Neuronal stem cell (in vitro differentiated cells): ENCODE measurements around the gene CHST7.

Experiments
- DNase-seq: peaks from one replicate; pipeline ENCODE4 v3.0.0-alpha.2; 2013; ENCODE audit warnings: low spot score
- H2AFZ ChIP-seq: one replicate; pipeline ENCODE4 v1.6.1; 2013; ENCODE audit warnings: mild to moderate bottlenecking, low read length, inconsistent platforms
- H2AK5ac ChIP-seq: 2 replicates; pipeline ENCODE4 v1.6.1; 2013; ENCODE audit warnings: low read depth, mild to moderate bottlenecking, inconsistent platforms, low read length, moderate library complexity, mixed read lengths
- H2BK120ac ChIP-seq: 2 replicates; pipeline ENCODE4 v1.6.1; 2013; ENCODE audit warnings: low read depth, mild to moderate bottlenecking, inconsistent platforms, low read length, moderate library complexity, mixed read lengths
- H2BK12ac ChIP-seq: one replicate; pipeline ENCODE4 v1.6.1; 2013; ENCODE audit warnings: low read length, inconsistent platforms
- H2BK15ac ChIP-seq: 2 replicates; pipeline ENCODE4 v1.6.1; 2013; ENCODE audit warnings: mild to moderate bottlenecking, low read length, inconsistent platforms, mixed read lengths
- H2BK5ac ChIP-seq: one replicate; pipeline ENCODE4 v1.6.1; 2013; ENCODE audit warnings: inconsistent platforms, mild to moderate bottlenecking, low read length, moderate library complexity
- H3K14ac ChIP-seq: one replicate; pipeline ENCODE4 v1.6.1; 2013; ENCODE audit warnings: low read length, inconsistent platforms
- H3K18ac ChIP-seq: 2 replicates; pipeline ENCODE4 v1.6.1; 2013; ENCODE audit warnings: low read length, inconsistent platforms
- H3K23ac ChIP-seq: 2 replicates; pipeline ENCODE4 v1.6.1; 2013; ENCODE audit warnings: low read depth, mild to moderate bottlenecking, mixed read lengths, low read length, inconsistent platforms; ENCODE audit not compliant: poor library complexity
- H3K27ac ChIP-seq: replicated peaks from 3 replicates; pipeline ENCODE4 v1.5.1; 2013; ENCODE audit warnings: low read length, inconsistent platforms
- H3K27me3 ChIP-seq, 3 experiments: 2 replicates each; pipeline ENCODE4 v1.6.1; 2013; ENCODE audit warnings: low read length in 3 of 3, mild to moderate bottlenecking in 2 of 3, inconsistent platforms in 1 of 3, low read depth in 1 of 3, mixed read lengths in 1 of 3, moderate library complexity in 1 of 3; ENCODE audit not compliant: control insufficient read depth in 3 of 3, insufficient read depth in 3 of 3
- H3K36me3 ChIP-seq, 2 donors: replicated peaks in 1 of 2; 2 replicates each; pipeline ENCODE4 v1.6.1; 2013; ENCODE audit warnings: low read length in 2 of 2; ENCODE audit not compliant: control insufficient read depth in 2 of 2, insufficient read depth in 2 of 2
- H3K4ac ChIP-seq: 2 replicates; pipeline ENCODE4 v1.6.1; 2013; ENCODE audit warnings: inconsistent platforms, mild to moderate bottlenecking, low read length, moderate library complexity
- H3K4me1 ChIP-seq, 2 donors: 1 replicate in 1 of 2; 2 replicates in 1 of 2; pipeline ENCODE4 v1.6.1; 2013; ENCODE audit warnings: low read length in 2 of 2, low read depth in 1 of 2; ENCODE audit not compliant: control insufficient read depth in 2 of 2, insufficient read depth in 1 of 2
- H3K4me2 ChIP-seq: one replicate; pipeline ENCODE4 v1.6.1; 2013; ENCODE audit warnings: mild to moderate bottlenecking, low read length, inconsistent platforms; ENCODE audit not compliant: insufficient read depth, poor library complexity, severe bottlenecking
- H3K4me3 ChIP-seq, 2 donors: 2 replicates each; pipeline ENCODE4 v1.5.1; 2013; ENCODE audit warnings: low read length in 2 of 2, mild to moderate bottlenecking in 2 of 2, inconsistent platforms in 1 of 2, moderate library complexity in 1 of 2
- H3K79me1 ChIP-seq: one replicate; pipeline ENCODE4 v1.6.1; 2013; ENCODE audit warnings: low read depth, mild to moderate bottlenecking, inconsistent platforms, low read length, moderate library complexity
- H3K9ac ChIP-seq: one replicate; pipeline ENCODE4 v1.6.1; 2013; ENCODE audit warnings: mild to moderate bottlenecking, low read depth, low read length, inconsistent platforms; ENCODE audit not compliant: poor library complexity
- H3K9me3 ChIP-seq, 2 donors: replicated peaks in 1 of 2; 2 replicates each; pipeline versions ENCODE3 to v1.6.1; 2013; ENCODE audit warnings: low read length in 2 of 2, mild to moderate bottlenecking in 2 of 2, inconsistent platforms in 1 of 2, low read depth in 1 of 2, mixed read lengths in 1 of 2, moderate library complexity in 1 of 2; ENCODE audit not compliant: control insufficient read depth in 2 of 2, insufficient read depth in 1 of 2
- H4K8ac ChIP-seq: one replicate; pipeline ENCODE4 v1.6.1; 2013; ENCODE audit warnings: low read depth, mild to moderate bottlenecking, inconsistent platforms, low read length, moderate library complexity
- H4K91ac ChIP-seq: one replicate; pipeline ENCODE4 v1.6.1; 2013; ENCODE audit warnings: low read length, low read depth, mild to moderate bottlenecking, inconsistent platforms; ENCODE audit not compliant: poor library complexity
- WGBS, 2 donors: extraction: QIAGEN DNeasy Blood & Tissue Kit; methylation state at CpG; one replicate each; pipeline ENCODE4 v1.1.7; 2013; ENCODE audit warnings: missing lambda C conversion rate in 2 of 2, mixed read lengths in 1 of 2; ENCODE audit not compliant: insufficient read length in 2 of 2, insufficient replicate concordance in 1 of 2; ENCODE audit errors: extremely low coverage in 2 of 2; 5-methylcytosine and 5-hydroxymethylcytosine counted together

The CHST7 gene

DNA sequence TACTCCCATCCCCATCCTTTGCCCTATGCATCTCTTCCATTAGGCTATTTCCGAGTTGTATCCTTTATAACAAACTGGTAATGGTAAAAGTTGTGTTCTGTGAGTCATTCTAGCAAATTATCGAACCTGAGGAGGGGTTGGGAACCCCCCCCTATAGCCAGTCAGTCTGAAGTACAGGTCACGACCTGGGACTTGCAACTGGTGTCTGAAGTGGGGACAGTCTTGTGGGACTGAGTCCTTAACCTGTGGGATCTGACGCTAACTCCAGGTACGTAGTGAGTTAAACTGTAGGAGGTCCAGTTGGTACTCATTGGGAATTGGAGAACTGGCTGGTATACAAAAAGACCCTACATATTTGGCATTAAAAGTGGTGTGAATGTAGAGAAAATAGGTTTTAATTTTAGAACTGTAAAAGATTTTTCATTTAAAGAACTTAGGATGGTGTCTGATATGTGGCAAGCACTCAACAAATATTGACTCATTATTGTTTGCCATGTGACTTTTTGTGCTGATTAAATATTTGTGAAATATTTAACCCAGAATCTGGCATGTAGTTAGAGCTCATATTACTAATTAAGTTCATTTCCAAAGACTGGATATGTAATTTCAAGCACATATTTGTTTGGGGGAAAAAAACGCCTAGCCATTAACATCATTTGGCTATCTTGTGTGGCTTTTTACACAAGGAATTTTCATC is 50.7 kb downstream of the CHST7 start:
- Histone ChIP-seq H3K36me3 (no peaks in the 10 kb centered on the region), H4K8ac (no peak overlapping the region), H3K27ac (no peak overlapping the region), H3K23ac (no peak overlapping the region), H3K18ac (no peak overlapping the region), H3K4me3 (no peak overlapping the region), H4K91ac (no peak overlapping the region), H2AFZ (no peak overlapping the region), H3K14ac (no peak overlapping the region), H2AK5ac (no peak overlapping the region), H3K9me3 (no peaks in the 10 kb centered on the region), H3K27me3 (no peaks in the 10 kb centered on the region), H2BK5ac (no peak overlapping the region), H3K4ac (no peak overlapping the region), H2BK15ac (no peak overlapping the region), H2BK12ac (no peak overlapping the region), H3K4me1 (no peaks in the 10 kb centered on the region), H3K79me1 (no peaks in the 10 kb centered on the region), H3K9ac (no peak overlapping the region), H3K4me2 (no peak overlapping the region), H2BK120ac (no peak overlapping the region)
- no CpG with 5 or more reads among the region's 6 CpGs for WGBS, 2 donors
- DNase-seq = no peak

DNA sequence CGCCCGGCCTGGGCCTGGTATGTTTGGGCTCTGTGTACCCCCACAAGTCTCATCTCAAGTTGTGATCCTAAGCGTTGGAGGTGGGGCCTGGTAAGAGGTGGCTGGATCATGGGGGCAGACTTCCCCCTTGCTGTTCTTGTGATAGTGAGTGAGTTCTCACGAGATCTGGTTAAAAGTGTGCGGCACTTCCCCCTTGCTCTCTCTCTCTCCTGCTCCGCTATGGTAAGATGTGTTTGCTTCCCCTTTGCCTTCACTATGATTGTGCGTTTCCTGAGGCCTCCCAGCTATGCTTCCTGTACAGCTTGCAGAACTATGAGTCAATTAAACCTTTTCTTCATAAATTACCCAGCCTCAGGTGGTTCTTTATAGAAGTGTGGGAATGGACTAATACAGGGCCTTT is 53.0 kb downstream of the CHST7 start:
- H3K14ac ChIP-seq = no peak overlapping the region
- H3K27ac ChIP-seq = no peak overlapping the region
- H3K4me3 ChIP-seq = no peak overlapping the region
- no peak overlapping the region for H2BK12ac ChIP-seq
- H2BK15ac ChIP-seq = no peak overlapping the region
- no peaks in the 10 kb centered on the region for H3K79me1 ChIP-seq
- no peak overlapping the region for H3K23ac ChIP-seq
- no peak for DNase-seq
- no peaks in the 10 kb centered on the region for H3K4me1 ChIP-seq
- H3K4me2 ChIP-seq = no peak overlapping the region
- WGBS, 2 donors = no CpG with 5 or more reads among the region's 7 CpGs
- H4K8ac ChIP-seq = no peak overlapping the region
- H3K9me3 ChIP-seq = no peaks in the 10 kb centered on the region
- no peak overlapping the region for H2BK5ac ChIP-seq
- no peak overlapping the region for H3K4ac ChIP-seq
- no peak overlapping the region for H3K18ac ChIP-seq
- no peak overlapping the region for H2AFZ ChIP-seq
- no peak overlapping the region for H3K9ac ChIP-seq
- H3K27me3 ChIP-seq = no peaks in the 10 kb centered on the region
- no peaks in the 10 kb centered on the region for H3K36me3 ChIP-seq
- no peak overlapping the region for H2BK120ac ChIP-seq
- H2AK5ac ChIP-seq = no peak overlapping the region
- H4K91ac ChIP-seq = no peak overlapping the region

GRCh38 chrX:46627062-46627461 is 53.5 kb downstream of the CHST7 start:
- Histone ChIP-seq H3K4ac (no peak overlapping the region), H3K4me3 (no peak overlapping the region), H2BK5ac (no peak overlapping the region), H2AK5ac (no peak overlapping the region), H2BK120ac (no peak overlapping the region), H3K27ac (no peak overlapping the region), H3K27me3 (no peaks in the 10 kb centered on the region), H3K18ac (no peak overlapping the region), H3K36me3 (no peaks in the 10 kb centered on the region), H3K4me2 (no peak overlapping the region), H3K9me3 (no peaks in the 10 kb centered on the region), H4K91ac (no peak overlapping the region), H2BK12ac (no peak overlapping the region), H2BK15ac (no peak overlapping the region), H3K4me1 (no peaks in the 10 kb centered on the region), H3K23ac (no peak overlapping the region), H3K9ac (no peak overlapping the region), H4K8ac (no peak overlapping the region), H3K14ac (no peak overlapping the region), H3K79me1 (no peaks in the 10 kb centered on the region), H2AFZ (no peak overlapping the region)
- WGBS, 2 donors = no CpG with 5 or more reads among the region's 4 CpGs
- DNase-seq = no peak

GRCh38 chrX:46627711-46628419 is 54.3 kb downstream of the CHST7 start:
- Histone ChIP-seq H3K4me1 (no peaks in the 10 kb centered on the region), H3K4ac (no peak overlapping the region), H2BK120ac (no peak overlapping the region), H3K36me3 (no peaks in the 10 kb centered on the region), H3K23ac (no peak overlapping the region), H4K91ac (no peak overlapping the region), H3K4me3 (no peak overlapping the region), H3K9ac (no peak overlapping the region), H3K4me2 (no peak overlapping the region), H3K14ac (no peak overlapping the region), H3K18ac (no peak overlapping the region), H3K27ac (no peak overlapping the region), H3K9me3 (no peaks in the 10 kb centered on the region), H2BK12ac (no peak overlapping the region), H4K8ac (no peak overlapping the region), H3K79me1 (no peaks in the 10 kb centered on the region), H2BK15ac (no peak overlapping the region), H3K27me3 (no peaks in the 10 kb centered on the region), H2AFZ (no peak overlapping the region), H2BK5ac (no peak overlapping the region), H2AK5ac (no peak overlapping the region)
- no CpG with 5 or more reads among the region's 10 CpGs for WGBS, 2 donors
- no peak for DNase-seq
